Esophagus muscularis mucosa (tissue), 3 donors: ENCODE data around the gene USHBP1.

Experiments
- POLR2A ChIP-seq: fragments of 450-650 bp; IDR thresholded peaks from one replicate; pipeline ENCODE4 v1.6.1; 2017; ENCODE audit warnings: antibody characterized with exemption, moderate library complexity, mild to moderate bottlenecking, low read depth
- TF ChIP-seq, protein P1 (sequence below), 3 experiments: fragments of 200-600 bp in 2 of 3; fragments of 450-650 bp in 1 of 3; sonication (generic) in 2 of 3; IDR thresholded peaks; one replicate each; pipeline ENCODE4 v1.5.1; 2017 to 2019; ENCODE audit warnings: antibody characterized with exemption in 3 of 3, mild to moderate bottlenecking in 2 of 3, moderate library complexity in 1 of 3

DNA sequence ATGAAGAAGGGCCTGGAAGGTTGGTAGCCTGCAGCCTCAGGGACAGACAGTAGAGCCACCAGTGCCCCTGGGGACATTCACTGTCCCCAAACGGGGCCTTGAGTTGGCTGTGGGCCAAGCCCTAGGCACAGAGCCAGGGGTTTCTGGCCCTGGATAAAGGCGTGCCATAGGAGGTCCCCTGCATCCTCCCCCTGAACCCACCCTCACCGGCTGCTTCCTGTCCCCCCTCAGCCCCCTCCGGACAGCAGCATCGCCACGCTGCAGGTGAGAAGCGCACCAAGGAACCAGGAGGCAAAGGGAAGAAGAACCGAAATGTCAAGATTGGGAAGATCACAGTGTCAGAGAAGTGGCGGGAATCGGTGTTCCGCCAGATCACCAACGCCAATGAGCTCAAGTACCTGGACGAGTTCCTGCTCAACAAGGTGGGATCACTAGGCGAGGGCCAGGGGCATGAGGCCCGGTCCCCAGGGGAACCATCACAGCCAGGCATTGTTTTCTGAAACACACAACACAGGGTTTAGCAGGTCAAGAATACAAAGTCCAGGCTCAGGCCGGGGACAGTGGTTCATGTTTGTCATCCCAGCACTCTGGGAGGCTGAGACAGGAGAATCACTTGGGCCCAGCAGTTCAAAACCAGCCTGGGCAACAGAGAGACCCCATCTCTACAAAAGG, 64.0 kb downstream of the USHBP1 start:
- no peak for TF ChIP-seq POLR2A
- TF ChIP-seq, protein P1, sequence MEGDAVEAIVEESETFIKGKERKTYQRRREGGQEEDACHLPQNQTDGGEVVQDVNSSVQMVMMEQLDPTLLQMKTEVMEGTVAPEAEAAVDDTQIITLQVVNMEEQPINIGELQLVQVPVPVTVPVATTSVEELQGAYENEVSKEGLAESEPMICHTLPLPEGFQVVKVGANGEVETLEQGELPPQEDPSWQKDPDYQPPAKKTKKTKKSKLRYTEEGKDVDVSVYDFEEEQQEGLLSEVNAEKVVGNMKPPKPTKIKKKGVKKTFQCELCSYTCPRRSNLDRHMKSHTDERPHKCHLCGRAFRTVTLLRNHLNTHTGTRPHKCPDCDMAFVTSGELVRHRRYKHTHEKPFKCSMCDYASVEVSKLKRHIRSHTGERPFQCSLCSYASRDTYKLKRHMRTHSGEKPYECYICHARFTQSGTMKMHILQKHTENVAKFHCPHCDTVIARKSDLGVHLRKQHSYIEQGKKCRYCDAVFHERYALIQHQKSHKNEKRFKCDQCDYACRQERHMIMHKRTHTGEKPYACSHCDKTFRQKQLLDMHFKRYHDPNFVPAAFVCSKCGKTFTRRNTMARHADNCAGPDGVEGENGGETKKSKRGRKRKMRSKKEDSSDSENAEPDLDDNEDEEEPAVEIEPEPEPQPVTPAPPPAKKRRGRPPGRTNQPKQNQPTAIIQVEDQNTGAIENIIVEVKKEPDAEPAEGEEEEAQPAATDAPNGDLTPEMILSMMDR (IDR thresholded peaks at IDR 0.05) = no peak
